ENCODE data around the gene WDR5. TPM values are rescaled to one million over a fixed set of nuclear protein-coding genes. Genes with fewer than 3 reads are reported as not detected.
"Not testable (repeated sequence)": the region's sequence is repeated elsewhere in the genome, so short reads cannot be mapped to it uniquely, and the experiment has no call there.

Gene WDR5
- total and polyA plus RNA-seq, 2 of the 13 experiments (the other 11 are each of a cell fraction or from before 2014, with no cell fraction given): 34.3 TPM

- intact Hi-C loops (cut with micrococcal nuclease; ENCODE audit: unreplicated experiment); H3K79me2 ChIP-seq (ENCODE audit: insufficient read depth, low read length); H3K9me3 ChIP-seq (ENCODE audit: low read length); in situ Hi-C loops (cut with HindIII; ENCODE audit: extremely low pct_ligation_motif_present, low pct_unique_long_range_greater_than_20kb); POLR2A ChIA-PET; H3K4me2 ChIP-seq (ENCODE audit: low read depth, low read length); BruUV-seq (replicated peaks); H3K27ac ChIP-seq (ENCODE audit: extremely low read length, insufficient read depth, low read length); H3K4me3 ChIP-seq (replicated peaks in 1 of 3; ENCODE audit: insufficient read depth in 1 of 3, low read depth in 2 of 3, low read length in 3 of 3); H2AFZ ChIP-seq (ENCODE audit: low read length); H3K9ac ChIP-seq (ENCODE audit: insufficient read depth, low read depth, low read length); ATAC-seq; FAIRE-seq; H4K20me1 ChIP-seq (ENCODE audit: insufficient read depth, low read length); DNase-seq (ENCODE audit: low spot score); CTCF ChIA-PET (ENCODE audit: low intra/inter-chr PET ratio, low total read pairs); H3K36me3 ChIP-seq (replicated peaks in 1 of 2; ENCODE audit: control insufficient read depth in 1 of 2, insufficient read depth in 2 of 2, low read length in 2 of 2): not testable (repeated sequence)
- TF ChIP-seq MED1 (CRISPR knock-in tag; IDR thresholded peaks at IDR 0.05): peak; percentile 43
- peak; percentile 54 for TF ChIP-seq SRF (IDR thresholded peaks at IDR 0.05; ENCODE audit: low read depth, low read length)
- 0 out of 2 replicates have a peak, but pooled peaks have one; percentile 11 for TF ChIP-seq ZNF460 (CRISPR knock-in tag; IDR thresholded peaks at IDR 0.05; ENCODE audit: borderline replicate concordance)
- TF ChIP-seq SAP130 (CRISPR knock-in tag; IDR thresholded peaks at IDR 0.05; ENCODE audit: low read depth): peak; percentile 27; the same call in 1 of the 2 replicates
- Histone ChIP-seq H3K4me1 (ENCODE audit: insufficient read depth, low read length) (peaks cover 43% of the 10 kb centered on the region), H3K27me3 (ENCODE audit: control insufficient read depth in 1 of 2, insufficient read depth in 2 of 2, low read length in 2 of 2) (peaks cover 7 to 22% of the 10 kb centered on the region in 2 experiments; a peak in 4 of 5 replicates)
- WGBS (ENCODE audit: low lambda C conversion rate): 35% methylated on average over 6 of the region's 6 CpGs
Observed at GRCh38 chr9:134101133-134101532, 34.7 kb upstream of the WDR5 start.

DNA sequence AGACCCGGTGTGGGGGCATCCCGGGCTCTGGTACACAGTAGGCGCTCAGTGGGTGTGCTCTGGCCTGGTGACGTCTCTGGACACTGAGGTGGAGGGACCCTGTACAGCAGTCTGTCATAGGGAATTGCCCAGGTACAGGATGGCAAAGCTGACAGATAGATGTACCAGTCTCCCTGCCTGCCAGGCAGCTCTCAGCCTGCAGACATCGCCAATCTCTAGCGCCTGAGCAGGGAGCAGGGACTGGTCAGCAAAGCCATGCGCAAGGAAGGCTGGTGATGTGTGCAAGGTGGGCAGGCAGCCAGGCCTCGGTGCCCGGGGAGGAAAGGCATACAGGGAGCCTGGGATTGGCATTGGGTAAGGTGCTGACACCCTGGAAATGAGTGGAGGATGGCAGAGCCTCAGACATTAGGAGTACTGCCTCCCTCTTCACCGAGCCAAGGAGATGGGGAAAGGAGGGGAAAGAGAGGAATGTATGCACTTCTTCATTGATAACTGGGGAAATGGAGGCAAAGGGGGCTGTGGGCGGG lies 34.2 kb upstream of the WDR5 start:
- no peak overlapping the region; a peak in 1 of 6 replicates for H3K4me3 ChIP-seq (replicated peaks in 1 of 3; ENCODE audit: insufficient read depth in 1 of 3, low read depth in 2 of 3, low read length in 3 of 3)
- peak overlapping the region; percentile 14; the same call in 1 of the 2 replicates for H3K4me2 ChIP-seq (ENCODE audit: low read depth, low read length)
- intact Hi-C loops (cut with micrococcal nuclease; ENCODE audit: unreplicated experiment): no loop called here
- peaks cover 43% of the 10 kb centered on the region for H3K4me1 ChIP-seq (ENCODE audit: insufficient read depth, low read length)
- in situ Hi-C loops (cut with HindIII; ENCODE audit: extremely low pct_ligation_motif_present, low pct_unique_long_range_greater_than_20kb): no loop called here
- H4K20me1 ChIP-seq (ENCODE audit: insufficient read depth, low read length): no peaks in the 10 kb centered on the region
- H3K9me3 ChIP-seq (ENCODE audit: low read length): no peaks in the 10 kb centered on the region
- no peak overlapping the region for H3K9ac ChIP-seq (ENCODE audit: insufficient read depth, low read depth, low read length)
- 25% methylated on average over 6 of the region's 11 CpGs for WGBS (ENCODE audit: low lambda C conversion rate)
- POLR2A ChIA-PET: no interaction called here
- no peak overlapping the region for H2AFZ ChIP-seq (ENCODE audit: low read length)
- H3K27me3 ChIP-seq (ENCODE audit: control insufficient read depth in 1 of 2, insufficient read depth in 2 of 2, low read length in 2 of 2): peaks cover 7 to 22% of the 10 kb centered on the region in 2 experiments; a peak in 4 of 5 replicates
- CTCF ChIA-PET (ENCODE audit: low intra/inter-chr PET ratio, low total read pairs): no interaction called here
- BruUV-seq (replicated peaks): no TSS peak
- no peak overlapping the region for H3K27ac ChIP-seq (ENCODE audit: extremely low read length, insufficient read depth, low read length)
- TF ChIP-seq THAP7 (CRISPR knock-in tag; IDR thresholded peaks at IDR 0.05) (no peak), ZBTB33 (CRISPR knock-in tag; IDR thresholded peaks at IDR 0.05) (0 out of 2 replicates have a peak, but pooled peaks have one; percentile 43), ZNF687 (CRISPR knock-in tag; IDR thresholded peaks at IDR 0.05) (peak; percentile 35)
- DNase-seq (ENCODE audit: low spot score) (no peak), ATAC-seq (no peak), FAIRE-seq (no peak)
- no peaks in the 10 kb centered on the region for H3K79me2 ChIP-seq (ENCODE audit: insufficient read depth, low read length)
- H3K36me3 ChIP-seq (replicated peaks in 1 of 2; ENCODE audit: control insufficient read depth in 1 of 2, insufficient read depth in 2 of 2, low read length in 2 of 2): no peaks in the 10 kb centered on the region
